Type B pancreatic cell (in vitro differentiated cells): ENCODE data around the gene CD52. TPM values are rescaled to one million over a fixed set of nuclear protein-coding genes. Genes with fewer than 3 reads are reported as not detected.

Source experiments
- DNase-seq: peaks from one replicate; pipeline ENCODE4 v3.0.0; 2021; ENCODE audit warnings: mixed read lengths; ENCODE audit not compliant: unreplicated experiment; ENCODE audit errors: extremely low spot score
- H3K27ac Mint-ChIP-seq: 2 replicates; pipeline ENCODE4 v1.8.0; 2021; ENCODE audit warnings: mild to moderate bottlenecking, mixed read lengths
- H3K27me3 Mint-ChIP-seq: 2 replicates; pipeline ENCODE4 v1.8.0; 2021; ENCODE audit warnings: mixed read lengths
- H3K36me3 Mint-ChIP-seq: 2 replicates; pipeline ENCODE4 v1.8.0; 2021; ENCODE audit warnings: mixed read lengths
- H3K4me1 Mint-ChIP-seq: one replicate; pipeline ENCODE4 v1.8.0; 2021; ENCODE audit warnings: mixed read lengths; ENCODE audit not compliant: unreplicated experiment
- H3K4me3 Mint-ChIP-seq: 2 replicates; pipeline ENCODE4 v1.8.0; 2021; ENCODE audit warnings: mild to moderate bottlenecking, mixed read lengths
- H3K9me3 Mint-ChIP-seq: 2 replicates; pipeline ENCODE4 v1.8.0; 2021; ENCODE audit warnings: mixed read lengths
- total RNA-seq: library from RNA; stranded (reverse); gene quantifications from 2 replicates; pipeline ENCODE4 v1.2.1, GENCODE V29; 2021; ENCODE audit warnings: low replicate concordance
- TF ChIP-seq, protein P1 (sequence below): fragments of 200-600 bp; sonication (generic); conservative IDR thresholded peaks from 2 replicates; pipeline ENCODE4 v1.5.0; 2021; ENCODE audit warnings: antibody characterized with exemption, mild to moderate bottlenecking

The CD52 gene
- total RNA-seq, 1 donor from 2014 or later = 0.75 TPM

DNA sequence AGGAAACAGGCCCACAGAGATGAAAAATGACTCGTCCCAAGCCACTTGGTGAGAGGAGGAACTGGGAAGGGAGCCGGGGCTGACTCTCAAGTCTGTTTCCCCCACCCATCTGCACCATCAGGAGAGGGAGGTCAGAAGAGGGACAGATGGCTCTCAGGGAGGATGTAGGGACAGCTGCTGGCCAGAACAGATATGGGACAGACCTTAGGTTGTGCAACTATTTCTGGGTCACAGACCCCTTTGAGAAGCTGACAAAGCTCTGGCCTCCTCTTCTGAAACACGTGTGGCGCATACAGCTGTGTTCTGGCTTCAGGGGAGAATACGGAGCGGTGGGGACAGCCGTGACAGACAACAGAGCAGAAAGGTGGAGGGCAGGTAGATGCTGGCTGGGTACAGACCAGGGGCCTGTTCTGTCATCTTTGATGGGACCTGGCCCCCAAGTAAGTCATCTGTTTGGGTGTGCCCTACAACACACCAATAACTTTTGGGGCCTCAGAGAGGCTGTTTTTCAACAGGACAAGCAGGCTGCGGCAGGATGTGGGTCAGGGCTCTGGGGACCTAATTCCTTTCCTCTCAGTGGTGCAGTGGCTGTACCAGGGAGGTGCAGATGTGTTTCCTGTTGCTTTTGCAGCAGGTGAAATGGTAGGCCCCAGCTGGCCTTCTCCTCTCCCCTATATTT lies 30.6 kb upstream of the CD52 start:
- Mint-ChIP-seq H3K27ac (peak overlapping the region; percentile 10), H3K4me3 (no peak overlapping the region), H3K27me3 (no peaks in the 10 kb centered on the region), H3K4me1 (peaks cover 34% of the 10 kb centered on the region), H3K36me3 (no peaks in the 10 kb centered on the region), H3K9me3 (no peaks in the 10 kb centered on the region)
- TF ChIP-seq, protein P1, sequence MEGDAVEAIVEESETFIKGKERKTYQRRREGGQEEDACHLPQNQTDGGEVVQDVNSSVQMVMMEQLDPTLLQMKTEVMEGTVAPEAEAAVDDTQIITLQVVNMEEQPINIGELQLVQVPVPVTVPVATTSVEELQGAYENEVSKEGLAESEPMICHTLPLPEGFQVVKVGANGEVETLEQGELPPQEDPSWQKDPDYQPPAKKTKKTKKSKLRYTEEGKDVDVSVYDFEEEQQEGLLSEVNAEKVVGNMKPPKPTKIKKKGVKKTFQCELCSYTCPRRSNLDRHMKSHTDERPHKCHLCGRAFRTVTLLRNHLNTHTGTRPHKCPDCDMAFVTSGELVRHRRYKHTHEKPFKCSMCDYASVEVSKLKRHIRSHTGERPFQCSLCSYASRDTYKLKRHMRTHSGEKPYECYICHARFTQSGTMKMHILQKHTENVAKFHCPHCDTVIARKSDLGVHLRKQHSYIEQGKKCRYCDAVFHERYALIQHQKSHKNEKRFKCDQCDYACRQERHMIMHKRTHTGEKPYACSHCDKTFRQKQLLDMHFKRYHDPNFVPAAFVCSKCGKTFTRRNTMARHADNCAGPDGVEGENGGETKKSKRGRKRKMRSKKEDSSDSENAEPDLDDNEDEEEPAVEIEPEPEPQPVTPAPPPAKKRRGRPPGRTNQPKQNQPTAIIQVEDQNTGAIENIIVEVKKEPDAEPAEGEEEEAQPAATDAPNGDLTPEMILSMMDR = no peak
- no peak for DNase-seq

DNA sequence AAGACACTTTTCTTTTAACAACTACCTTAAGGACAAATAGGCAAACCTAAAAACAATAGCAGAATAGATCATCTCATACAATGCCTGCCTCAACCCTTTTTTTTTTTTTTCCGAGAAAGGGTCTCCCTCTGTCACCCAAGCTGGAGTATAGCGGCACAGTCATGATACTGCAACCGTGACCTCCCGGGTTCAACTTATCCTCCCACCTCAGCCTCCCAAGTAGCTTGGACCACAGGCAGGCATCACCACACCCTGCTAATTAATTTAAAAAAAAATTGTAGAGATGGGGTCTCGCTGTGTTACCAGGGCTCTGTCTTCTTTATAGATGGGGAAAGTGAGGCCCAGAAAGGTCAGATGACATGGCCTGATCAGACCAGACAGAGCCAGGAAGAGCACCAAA lies 29.9 kb upstream of the CD52 start:
- no peaks in the 10 kb centered on the region for H3K9me3 Mint-ChIP-seq
- H3K4me1 Mint-ChIP-seq = peaks cover 34% of the 10 kb centered on the region
- no peaks in the 10 kb centered on the region for H3K36me3 Mint-ChIP-seq
- DNase-seq = no peak
- no peak overlapping the region for H3K4me3 Mint-ChIP-seq
- peak overlapping the region; percentile 10 for H3K27ac Mint-ChIP-seq
- H3K27me3 Mint-ChIP-seq = no peaks in the 10 kb centered on the region
- TF ChIP-seq, protein P1 = no peak

DNA sequence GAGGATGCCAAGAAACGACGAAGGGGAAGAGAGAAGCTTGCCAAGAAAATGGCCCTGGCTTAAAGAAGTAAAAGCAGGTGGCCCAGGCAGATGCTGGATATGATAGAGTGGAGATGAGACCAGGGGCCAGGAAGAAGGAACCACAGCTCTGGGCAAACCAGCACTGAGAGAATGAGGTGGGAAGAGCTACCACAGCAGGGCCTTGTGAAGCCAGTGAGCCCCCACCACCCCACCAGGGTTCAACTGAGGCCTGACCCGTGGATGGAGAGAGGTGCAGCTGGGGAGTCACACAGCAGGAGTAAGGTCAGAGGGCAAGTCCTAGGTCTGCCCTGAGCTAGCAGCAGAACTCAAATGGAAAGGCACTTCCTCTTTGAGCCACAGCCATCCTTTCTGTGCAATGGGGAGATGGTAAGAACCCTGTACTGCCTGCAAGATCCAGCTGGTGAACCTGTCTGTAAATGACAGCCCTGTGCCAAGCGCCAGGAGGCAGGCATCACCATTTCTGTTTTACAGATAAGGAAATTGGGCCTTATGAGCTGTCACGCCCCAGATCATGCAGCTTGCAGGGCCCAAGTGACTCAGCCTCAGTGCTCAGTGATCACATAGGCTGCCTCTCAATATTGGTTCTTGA lies 29.3 kb upstream of the CD52 start:
- Mint-ChIP-seq H3K4me3 (no peak overlapping the region), H3K4me1 (peaks cover 34% of the 10 kb centered on the region), H3K27me3 (no peaks in the 10 kb centered on the region), H3K9me3 (no peaks in the 10 kb centered on the region), H3K36me3 (no peaks in the 10 kb centered on the region), H3K27ac (no peak overlapping the region)
- TF ChIP-seq, protein P1 = no peak
- DNase-seq = no peak

DNA sequence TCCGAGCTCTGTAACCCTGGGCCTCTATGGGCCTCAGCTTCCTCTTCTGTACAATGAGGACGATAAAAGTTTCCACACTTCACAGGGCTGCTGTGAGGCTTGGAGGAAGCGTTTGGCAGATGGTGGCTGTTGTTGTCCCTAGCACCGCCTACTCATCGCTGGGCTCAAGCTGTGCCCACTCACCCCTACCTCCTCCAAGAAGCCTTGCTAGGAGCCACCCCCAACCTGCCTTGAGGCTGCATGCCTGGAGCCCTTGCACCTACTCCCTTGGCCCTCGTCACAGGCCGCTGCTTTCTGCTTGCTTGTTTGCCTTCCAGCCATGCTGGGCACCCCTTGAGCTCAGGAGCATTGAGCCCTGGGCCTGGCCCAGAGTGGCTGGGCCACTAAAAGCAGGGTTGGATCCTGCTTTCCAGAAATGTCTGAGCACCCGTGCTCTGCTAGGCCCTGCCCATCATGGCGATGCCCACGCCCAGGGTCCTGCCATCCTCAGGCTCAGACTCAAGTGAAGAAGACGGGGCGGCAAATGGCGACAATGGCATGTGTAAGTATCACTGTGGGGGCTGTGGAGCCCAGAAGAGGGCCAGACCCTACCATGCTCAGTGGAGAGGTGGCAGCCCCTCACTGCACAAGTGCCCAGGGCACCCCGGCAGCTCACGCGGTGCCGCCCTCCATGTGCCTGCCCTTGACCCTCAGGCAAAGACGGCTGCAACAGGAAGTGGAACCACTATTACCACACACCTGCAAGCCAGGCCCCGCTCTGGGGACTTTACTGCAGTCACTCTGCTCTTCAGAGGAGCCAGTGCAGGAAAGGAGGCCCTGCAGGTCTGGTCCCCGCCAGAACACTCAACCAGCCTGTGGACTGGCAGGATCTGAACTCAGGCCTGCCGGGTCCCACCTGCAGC lies 28.3 kb upstream of the CD52 start:
- H3K27ac Mint-ChIP-seq = no peak overlapping the region
- peaks cover 34% of the 10 kb centered on the region for H3K4me1 Mint-ChIP-seq
- H3K27me3 Mint-ChIP-seq = no peaks in the 10 kb centered on the region
- H3K36me3 Mint-ChIP-seq = no peaks in the 10 kb centered on the region
- no peak overlapping the region for H3K4me3 Mint-ChIP-seq
- TF ChIP-seq, protein P1 = no peak
- DNase-seq = no peak
- no peaks in the 10 kb centered on the region for H3K9me3 Mint-ChIP-seq

DNA sequence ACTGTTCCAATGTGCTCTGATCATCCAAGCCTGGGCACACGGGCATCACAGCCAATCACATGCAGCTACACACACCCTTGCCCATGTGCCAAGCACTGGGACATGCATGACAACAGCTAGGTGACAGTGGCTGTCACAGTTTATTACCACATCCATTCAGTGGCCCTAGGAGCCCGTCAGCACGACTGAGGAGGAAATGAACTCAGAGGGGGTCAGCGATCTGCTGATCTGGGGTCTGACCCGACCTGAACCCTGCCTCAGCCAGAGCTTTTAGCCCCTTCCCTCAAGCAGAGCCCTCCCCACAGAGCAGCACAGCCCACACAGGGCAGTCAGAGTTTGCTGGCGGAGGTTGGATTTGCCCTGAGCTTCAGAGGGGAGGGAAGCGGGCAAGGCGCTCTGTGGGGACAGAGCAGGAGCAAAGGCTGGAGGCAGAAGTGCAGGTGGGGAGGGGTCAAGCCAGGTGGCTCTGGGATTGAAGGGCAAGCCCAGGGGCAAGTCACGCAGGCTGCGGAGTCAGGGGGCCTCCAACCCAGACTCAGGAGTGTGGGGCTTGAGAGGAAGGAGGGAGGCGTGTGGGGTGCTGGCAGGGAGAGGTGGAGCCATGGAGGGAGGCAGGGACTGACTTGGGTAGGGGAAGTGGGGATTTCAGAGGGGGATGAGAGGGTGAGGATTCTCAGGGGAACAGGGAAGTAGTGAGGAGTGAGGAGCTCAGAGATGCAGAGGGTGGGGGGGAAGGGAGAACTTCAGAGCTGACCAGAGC lies 27.5 kb upstream of the CD52 start:
- H3K4me3 Mint-ChIP-seq = no peak overlapping the region
- H3K4me1 Mint-ChIP-seq = peaks cover 29% of the 10 kb centered on the region
- TF ChIP-seq, protein P1 = no peak
- no peak for DNase-seq
- H3K9me3 Mint-ChIP-seq = no peaks in the 10 kb centered on the region
- no peak overlapping the region for H3K27ac Mint-ChIP-seq
- no peaks in the 10 kb centered on the region for H3K27me3 Mint-ChIP-seq
- H3K36me3 Mint-ChIP-seq = no peaks in the 10 kb centered on the region
